ENCODE results near the gene NIPBL.

DNA sequence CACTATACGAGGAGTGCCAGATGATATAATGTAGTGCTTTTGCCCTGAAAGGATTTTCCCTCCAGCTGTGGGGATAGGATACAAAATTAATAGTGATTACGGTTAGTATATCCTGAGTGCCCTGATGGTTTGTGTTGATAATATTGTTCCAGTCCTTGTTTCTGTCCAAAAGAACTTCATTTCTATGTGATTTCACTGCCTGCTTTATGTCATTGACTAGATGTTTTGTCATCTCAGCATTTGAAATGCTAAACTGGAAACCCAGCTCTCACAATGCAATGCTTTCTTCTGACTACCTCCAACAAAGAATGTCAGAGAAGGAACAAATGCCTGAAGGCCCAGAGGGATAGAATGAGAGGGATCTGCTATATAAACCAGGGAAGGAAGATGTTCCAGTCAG is 177.8 kb downstream of the NIPBL start:
- TF ChIP-seq, protein P1, sequence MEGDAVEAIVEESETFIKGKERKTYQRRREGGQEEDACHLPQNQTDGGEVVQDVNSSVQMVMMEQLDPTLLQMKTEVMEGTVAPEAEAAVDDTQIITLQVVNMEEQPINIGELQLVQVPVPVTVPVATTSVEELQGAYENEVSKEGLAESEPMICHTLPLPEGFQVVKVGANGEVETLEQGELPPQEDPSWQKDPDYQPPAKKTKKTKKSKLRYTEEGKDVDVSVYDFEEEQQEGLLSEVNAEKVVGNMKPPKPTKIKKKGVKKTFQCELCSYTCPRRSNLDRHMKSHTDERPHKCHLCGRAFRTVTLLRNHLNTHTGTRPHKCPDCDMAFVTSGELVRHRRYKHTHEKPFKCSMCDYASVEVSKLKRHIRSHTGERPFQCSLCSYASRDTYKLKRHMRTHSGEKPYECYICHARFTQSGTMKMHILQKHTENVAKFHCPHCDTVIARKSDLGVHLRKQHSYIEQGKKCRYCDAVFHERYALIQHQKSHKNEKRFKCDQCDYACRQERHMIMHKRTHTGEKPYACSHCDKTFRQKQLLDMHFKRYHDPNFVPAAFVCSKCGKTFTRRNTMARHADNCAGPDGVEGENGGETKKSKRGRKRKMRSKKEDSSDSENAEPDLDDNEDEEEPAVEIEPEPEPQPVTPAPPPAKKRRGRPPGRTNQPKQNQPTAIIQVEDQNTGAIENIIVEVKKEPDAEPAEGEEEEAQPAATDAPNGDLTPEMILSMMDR (IDR thresholded peaks at IDR 0.05) = no peak
- TF ChIP-seq POLR2A (IDR thresholded peaks at IDR 0.05) (no peak), EP300 (IDR thresholded peaks at IDR 0.05; ENCODE audit: low read depth) (no peak)

All from transverse colon (tissue), 3 donors.